ENCODE measurements around the gene CCR6. TPM values are rescaled to one million over a fixed set of nuclear protein-coding genes. Genes with fewer than 3 reads are reported as not detected.

CCR6 gene
- total and polyA plus RNA-seq, 2 of the 8 experiments (the other 6 are each of a cell fraction or from before 2014, with no cell fraction given) = 0.06 TPM; not detected in 1

DNA sequence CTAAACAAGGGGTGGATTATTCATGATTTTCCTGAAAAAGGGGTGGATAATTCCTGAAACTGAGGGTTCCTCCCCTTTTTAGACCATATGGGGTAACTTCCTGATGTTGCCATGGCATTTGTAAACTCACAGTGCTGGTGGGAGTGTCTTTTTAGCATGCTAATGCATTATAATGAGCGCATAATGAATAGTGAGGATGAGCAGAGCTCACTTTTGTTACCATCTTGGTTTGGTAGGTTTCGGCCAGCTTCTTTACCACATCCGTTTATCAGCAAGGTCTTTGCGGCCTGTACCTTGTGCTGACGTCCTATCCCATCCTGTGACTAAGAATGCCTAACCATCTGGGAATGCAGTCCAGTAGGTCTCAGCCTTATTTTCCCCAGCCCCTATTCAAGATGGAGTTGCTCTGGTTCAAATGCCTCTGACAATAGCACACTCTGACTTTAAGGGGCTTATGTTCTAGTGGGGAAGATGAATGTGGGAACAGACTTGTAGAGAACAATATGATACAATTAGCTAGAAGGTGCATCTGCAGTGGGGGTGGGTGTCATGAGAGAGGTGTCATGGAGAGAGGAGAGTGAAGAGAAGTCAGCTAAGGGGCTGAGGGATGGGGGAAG, 39.1 kb downstream of the CCR6 start:
- no peak overlapping the region for H3K14ac ChIP-seq (ENCODE audit: insufficient read length)
- peak overlapping the region; percentile 84 for H2BK15ac ChIP-seq (ENCODE audit: low read length)
- H2BK20ac ChIP-seq (ENCODE audit: low read length) = peak overlapping the region; percentile 97
- no peaks in the 10 kb centered on the region for H3K36me3 ChIP-seq (ENCODE audit: control insufficient read depth in 2 of 4, insufficient read depth in 4 of 4, low read length in 3 of 4)
- peaks cover 8 to 27% (median 22%) of the 10 kb centered on the region in 4 experiments for H3K4me1 ChIP-seq (replicated peaks in 1 of 4; ENCODE audit: control insufficient read depth in 3 of 4, insufficient read depth in 4 of 4, low read length in 3 of 4)
- no peaks in the 10 kb centered on the region for H3K23me2 ChIP-seq (ENCODE audit: low read depth, low read length)
- H3K79me2 ChIP-seq (ENCODE audit: control insufficient read depth in 1 of 2, insufficient read depth in 2 of 2, low read length in 2 of 2) = no peaks in the 10 kb centered on the region
- H3K18ac ChIP-seq (ENCODE audit: extremely low read depth, low read length) = peak overlapping the region; percentile 91
- H3K27me3 ChIP-seq (replicated peaks in 1 of 4; ENCODE audit: control insufficient read depth in 3 of 4, extremely low read depth in 1 of 4, insufficient read depth in 3 of 4, low read length in 3 of 4) = no peaks in the 10 kb centered on the region; a peak in 1 of 7 replicates
- H2AFZ ChIP-seq (ENCODE audit: low read length) = no peak overlapping the region
- H2BK120ac ChIP-seq (replicated peaks; ENCODE audit: low read depth, low read length) = peak overlapping the region; percentile 98
- H2AK5ac ChIP-seq (ENCODE audit: low read depth, low read length) = peak overlapping the region; percentile 79
- FAIRE-seq = no peak
- H3K56ac ChIP-seq (replicated peaks; ENCODE audit: insufficient read length, low read depth, low read length) = no peak overlapping the region
- no peak for TF ChIP-seq CHD2 (IDR thresholded peaks at IDR 0.05; ENCODE audit: low read length)
- TF ChIP-seq POLR2AphosphoS5 (IDR thresholded peaks at IDR 0.05; ENCODE audit: low read depth, low read length) = no peak
- TF ChIP-seq TEAD4 (IDR thresholded peaks at IDR 0.05; ENCODE audit: low read depth, low read length) = no peak
- no peak for TF ChIP-seq EGR1 (IDR thresholded peaks at IDR 0.05; ENCODE audit: borderline replicate concordance, low read depth, low read length)
- no peak for TF ChIP-seq ASH2L (IDR thresholded peaks at IDR 0.05; ENCODE audit: low read length)
- no peak for TF ChIP-seq JUN (IDR thresholded peaks at IDR 0.05; ENCODE audit: low read depth, low read length)
- TF ChIP-seq KDM1A (IDR thresholded peaks at IDR 0.05; ENCODE audit: borderline replicate concordance, low read length) = no peak
- TF ChIP-seq, protein P1, sequence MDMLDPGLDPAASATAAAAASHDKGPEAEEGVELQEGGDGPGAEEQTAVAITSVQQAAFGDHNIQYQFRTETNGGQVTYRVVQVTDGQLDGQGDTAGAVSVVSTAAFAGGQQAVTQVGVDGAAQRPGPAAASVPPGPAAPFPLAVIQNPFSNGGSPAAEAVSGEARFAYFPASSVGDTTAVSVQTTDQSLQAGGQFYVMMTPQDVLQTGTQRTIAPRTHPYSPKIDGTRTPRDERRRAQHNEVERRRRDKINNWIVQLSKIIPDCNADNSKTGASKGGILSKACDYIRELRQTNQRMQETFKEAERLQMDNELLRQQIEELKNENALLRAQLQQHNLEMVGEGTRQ (IDR thresholded peaks at IDR 0.05; ENCODE audit: low read length) = no peak
- no peak for TF ChIP-seq ZNF274 (IDR thresholded peaks at IDR 0.05; ENCODE audit: borderline replicate concordance, extremely low read depth, low read length)
- H4K5ac ChIP-seq (ENCODE audit: insufficient read length, low read depth, low read length) = peak overlapping the region; percentile 40
- peak overlapping the region; percentile 99 for H4K91ac ChIP-seq (replicated peaks; ENCODE audit: insufficient read length, low read length)
- H3K9ac ChIP-seq (replicated peaks in 1 of 4; ENCODE audit: extremely low read depth in 1 of 4, low read depth in 3 of 4, low read length in 3 of 4) = no peak overlapping the region
- no peak overlapping the region for H3K4me3 ChIP-seq (ENCODE audit: extremely low read depth in 1 of 4, insufficient read depth in 2 of 4, low read depth in 3 of 4, low read length in 4 of 4)
- DNase-seq (ENCODE audit: low read depth in 1 of 2, low spot score in 2 of 2) = no peak
- ChIA-PET CTCF (ENCODE audit: partially characterized antibody) (interaction anchor here (0.6 to 3.0 kb wide), 6 partner anchors 10 to 1525 kb away, joined by 3 to 13 read pairs (median 6); no protein-coding TSS in a partner anchor), POLR2A (ENCODE audit: partially characterized antibody) (interaction anchor here (2.4 kb wide), 1 partner anchor 15 kb away, joined by 14 read pairs; no protein-coding TSS in a partner anchor)
- no peaks in the 10 kb centered on the region for H4K20me1 ChIP-seq (replicated peaks in 1 of 2; ENCODE audit: control insufficient read depth in 1 of 2, insufficient read depth in 2 of 2, low read length in 2 of 2)
- H3K4me2 ChIP-seq (ENCODE audit: insufficient read depth in 1 of 2, low read depth in 2 of 2, low read length in 2 of 2) = no peak overlapping the region
- no peak overlapping the region for H3K23ac ChIP-seq (ENCODE audit: insufficient read length)
- H3K4ac ChIP-seq (replicated peaks; ENCODE audit: insufficient read length, low read depth, low read length) = peak overlapping the region; percentile 61
- WGBS, 2 experiments (ENCODE audit: extremely low coverage in 1 of 2, insufficient coverage in 1 of 2, insufficient read length in 1 of 2, insufficient replicate concordance in 2 of 2, low coverage in 1 of 2, low lambda C conversion rate in 2 of 2, missing lambda C conversion rate in 1 of 2) = 85% methylated on average over 5 of the region's 5 CpGs; no CpG with 5 or more reads in 1 of the 2 experiments
- H3K79me1 ChIP-seq (ENCODE audit: low read depth, low read length) = no peaks in the 10 kb centered on the region
- no peak overlapping the region for H3K27ac ChIP-seq (ENCODE audit: low read depth, low read length)
- H2BK12ac ChIP-seq (ENCODE audit: low read depth, low read length) = peak overlapping the region; percentile 97
- peak overlapping the region; percentile 97; the same call in 1 of the 2 replicates for H2BK5ac ChIP-seq (ENCODE audit: low read depth, low read length)
- no peaks in the 10 kb centered on the region; a peak in 1 of 4 replicates for H3K9me3 ChIP-seq (ENCODE audit: insufficient read depth in 2 of 2, low read depth in 1 of 2, low read length in 1 of 2)
- no peak overlapping the region for H4K8ac ChIP-seq (ENCODE audit: extremely low read depth, insufficient read depth, low read length)

Data from H1 (cell line).